GM12873 (cell line): ENCODE measurements around the gene HPCAL1.

Source experiments
- CTCF ChIP-seq: IDR thresholded peaks from 2 replicates; pipeline ENCODE4 v1.5.1; 2012; ENCODE audit warnings: low read depth, mild to moderate bottlenecking, moderate library complexity, low read length, control low read depth; ENCODE audit not compliant: insufficient read depth; ENCODE audit errors: missing control alignments

Gene HPCAL1

GRCh38 chr2:10367472-10368439 is 65.1 kb downstream of the HPCAL1 start:
- TF ChIP-seq CTCF, result no peak

GRCh38 chr2:10368491-10369231 is 66.0 kb downstream of the HPCAL1 start:
- no peak for TF ChIP-seq CTCF

- TF ChIP-seq CTCF, result no peak
These were observed 66.9 kb downstream of the HPCAL1 start for GRCh38 chr2:10369269-10370255.

GRCh38 chr2:10370390-10370789 is 67.7 kb downstream of the HPCAL1 start:
- TF ChIP-seq CTCF, result no peak

- TF ChIP-seq CTCF, result no peak
These were observed 68.2 kb downstream of the HPCAL1 start for GRCh38 chr2:10370895-10371294.

GRCh38 chr2:10371441-10372196 is 68.9 kb downstream of the HPCAL1 start:
- TF ChIP-seq CTCF, result no peak
